Naive thymus-derived CD8-positive, alpha-beta T cell (primary cell): Measurements from ENCODE around the gene BRD8. TPM values are rescaled to one million over a fixed set of nuclear protein-coding genes. Genes with fewer than 3 reads are reported as not detected.

Experiments used
- ATAC-seq, 2 donors: fragments of 150-1000 bp; cut with Tn5 transposase in 1 of 2; sonication (Bioruptor Pico), chemical (Tn5 transposase) in 1 of 2; 1 replicate in 1 of 2; 2 replicates in 1 of 2; pipeline ENCODE4 v1.10.0; 2021; ENCODE audit warnings: mild to moderate bottlenecking in 2 of 2, moderate library complexity in 2 of 2
- POLR2A ChIA-PET: fragments of 350-600 bp; sonication (Branson Sonifier 250); formaldehyde crosslinking; loops from one replicate; lab custom pipeline; 2021; ENCODE audit warnings: antibody characterized with exemption; lab: Charles Lee
- DNase-seq, 10 donors: peaks; one replicate each; pipeline versions ENCODE4 v3.0.0 to v3.0.0-alpha.2; 2020 to 2022
- H3K27ac Mint-ChIP-seq, 10 donors: one replicate each; pipeline ENCODE4 v1.8.0; 2020 to 2022; ENCODE audit warnings: mild to moderate bottlenecking in 10 of 10, mixed read lengths in 10 of 10, moderate library complexity in 4 of 10, inconsistent platforms in 1 of 10
- H3K27me3 Mint-ChIP-seq, 5 donors: one replicate each; pipeline ENCODE4 v1.8.0; 2021 to 2022; ENCODE audit warnings: mixed read lengths in 5 of 5
- H3K36me3 Mint-ChIP-seq, 3 donors: one replicate each; pipeline ENCODE4 v1.8.0; 2020 to 2022; ENCODE audit warnings: mixed read lengths in 3 of 3, mild to moderate bottlenecking in 2 of 3, inconsistent platforms in 1 of 3
- H3K4me1 Mint-ChIP-seq, 4 donors: one replicate each; pipeline ENCODE4 v1.8.0; 2021 to 2022; ENCODE audit warnings: mixed read lengths in 4 of 4
- H3K4me3 Mint-ChIP-seq, 10 donors: one replicate each; pipeline ENCODE4 v1.8.0; 2020 to 2022; ENCODE audit warnings: mild to moderate bottlenecking in 10 of 10, mixed read lengths in 10 of 10, moderate library complexity in 6 of 10, inconsistent platforms in 1 of 10
- H3K9me3 Mint-ChIP-seq, 9 donors: one replicate each; pipeline ENCODE4 v1.8.0; 2020 to 2022; ENCODE audit warnings: mixed read lengths in 9 of 9, mild to moderate bottlenecking in 3 of 9, inconsistent platforms in 1 of 9, moderate library complexity in 1 of 9
- polyA plus RNA-seq, 3 donors: library from polyadenylated mRNA; unstranded; fragments of 300-500 nt; fragmentation: Illumina TruSeq; gene quantifications; one replicate each; pipeline ENCODE4 v1.2.3, GENCODE V29; 2021
- total RNA-seq, 8 experiments: library from RNA in 2 of 8; stranded (reverse) in 2 of 8; gene quantifications; one replicate each; pipeline ENCODE4 v1.2.3 and lab custom pipeline; 2021 to 2026

Gene BRD8
- total and polyA plus RNA-seq, 5 experiments from 2014 or later = 24.0 to 77.4 (median 37.7) TPM

GRCh38 chr5:138092301-138092700 is 86.1 kb downstream of the BRD8 start:
- POLR2A ChIA-PET = no interaction called here
- Mint-ChIP-seq H3K9me3 (peaks cover 0 to 1% (median 0%) of the 10 kb centered on the region in 9 donors), H3K4me3 (no peak overlapping the region), H3K36me3 (no peaks in the 10 kb centered on the region), H3K27me3 (peaks cover 0 to 3% (median 0%) of the 10 kb centered on the region in 5 donors), H3K4me1 (peaks cover 20 to 35% (median 27%) of the 10 kb centered on the region in 4 donors), H3K27ac (peak overlapping the region in 8 of 10 donors; percentile 5 to 79 (median 41))
- ATAC-seq (no peak), DNase-seq (no peak)

- ATAC-seq (no peak), DNase-seq (no peak)
- no peak overlapping the region for H3K4me3 Mint-ChIP-seq
- H3K27ac Mint-ChIP-seq = peak overlapping the region in 2 of 10 donors; percentile 45 to 60
- no peaks in the 10 kb centered on the region for H3K36me3 Mint-ChIP-seq
- peaks cover 0 to 1% (median 0%) of the 10 kb centered on the region in 9 donors for H3K9me3 Mint-ChIP-seq
- H3K4me1 Mint-ChIP-seq = peaks cover 20 to 34% (median 26%) of the 10 kb centered on the region in 4 donors
- H3K27me3 Mint-ChIP-seq = no peaks in the 10 kb centered on the region
- POLR2A ChIA-PET = interaction anchor here (1.6 kb wide), 1 partner anchor 11 kb away, joined by 7 read pairs; no protein-coding TSS in a partner anchor
Measured at GRCh38 chr5:138091685-138092084, 86.7 kb downstream of the BRD8 start.

Other genes starting within 250 kb of the BRD8 start
- 10 to 100 TPM; 68.9 to 75.3 TPM for gene FAM13B, start 145.6 kb downstream of the BRD8 start, total RNA-seq
- gene FAM13B, start 145.6 kb downstream of the BRD8 start, polyA plus RNA-seq = 10 to 100 TPM; 21.7 to 25.1 (median 22.3) TPM
- gene WNT8A, start 94.6 kb downstream of the BRD8 start, total RNA-seq = not detected
- gene WNT8A, start 94.6 kb downstream of the BRD8 start, polyA plus RNA-seq = not detected
- gene NME5, start 39.2 kb downstream of the BRD8 start, total RNA-seq = not detected
- not detected for gene NME5, start 39.2 kb downstream of the BRD8 start, polyA plus RNA-seq
- gene KIF20A, start 482 bp upstream of the BRD8 start, total RNA-seq = not detected
- gene KIF20A, start 482 bp upstream of the BRD8 start, polyA plus RNA-seq = not detected
- gene CDC23, start 34.7 kb upstream of the BRD8 start, total RNA-seq = 10 to 100 TPM; 26.3 to 29.3 TPM
- gene CDC23, start 34.7 kb upstream of the BRD8 start, polyA plus RNA-seq = 10 to 100 TPM; 13.7 to 24.7 (median 17.2) TPM
- not detected for gene GFRA3, start 96.0 kb upstream of the BRD8 start, total RNA-seq
- gene GFRA3, start 96.0 kb upstream of the BRD8 start, polyA plus RNA-seq = not detected
- not detected for gene CDC25C, start 153.2 kb upstream of the BRD8 start, total RNA-seq
- gene CDC25C, start 153.2 kb upstream of the BRD8 start, polyA plus RNA-seq = not detected
- 10 to 100 TPM; 28.6 to 29.6 TPM for gene FAM53C, start 159.6 kb upstream of the BRD8 start, total RNA-seq
- 10 to 100 TPM; 18.6 to 22.2 (median 20.3) TPM for gene FAM53C, start 159.6 kb upstream of the BRD8 start, polyA plus RNA-seq
- 10 to 100 TPM; 84.0 to 97.5 TPM for gene KDM3B, start 174.1 kb upstream of the BRD8 start, total RNA-seq
- gene KDM3B, start 174.1 kb upstream of the BRD8 start, polyA plus RNA-seq = 10 to 100 TPM in 2 of 3 donors, 1 to 10 TPM in 1; 6.9 to 12.3 (median 10.6) TPM